Measurements from ENCODE around the gene BORCS5. TPM values are rescaled to one million over a fixed set of nuclear protein-coding genes. Genes with fewer than 3 reads are reported as not detected.
A peak's percentile ranks its signal among the peaks of the same experiment; 100 is the strongest.

The BORCS5 gene
- total RNA-seq, 2 donors from 2014 or later: 15.2 to 26.1 TPM

DNA sequence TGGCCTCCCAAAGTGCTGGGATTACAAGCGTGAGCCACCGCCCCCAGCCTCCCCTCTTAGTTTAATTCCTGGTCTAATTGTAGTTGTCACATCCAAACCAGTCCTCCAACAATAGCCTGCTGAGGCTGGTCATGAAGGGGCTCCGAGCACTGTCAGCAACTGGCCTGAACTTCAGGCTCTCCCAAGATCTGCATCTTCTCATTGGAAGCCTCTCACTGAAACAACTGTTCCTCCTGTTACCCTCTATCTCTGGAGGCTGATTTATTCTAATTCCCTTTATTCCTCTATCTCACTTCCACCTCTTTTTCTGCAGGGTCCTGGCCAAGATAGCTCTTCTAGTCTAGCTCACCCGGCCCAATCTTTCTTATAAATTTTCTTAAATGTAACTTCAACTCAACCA, 116.3 kb downstream of the BORCS5 start:
- no peak overlapping the region for H3K9ac ChIP-seq (ENCODE audit: extremely low read depth, low read length, poor library complexity, severe bottlenecking)
- 95 to 96% methylated on average over 2 to 4 of the region's 4 CpGs for WGBS, 2 experiments (ENCODE audit: insufficient coverage in 1 of 2, insufficient read length in 1 of 2)
- peaks cover 75% of the 10 kb centered on the region for H3K36me3 Mint-ChIP-seq (ENCODE audit: low read depth)
- TF ChIP-seq, protein P1, sequence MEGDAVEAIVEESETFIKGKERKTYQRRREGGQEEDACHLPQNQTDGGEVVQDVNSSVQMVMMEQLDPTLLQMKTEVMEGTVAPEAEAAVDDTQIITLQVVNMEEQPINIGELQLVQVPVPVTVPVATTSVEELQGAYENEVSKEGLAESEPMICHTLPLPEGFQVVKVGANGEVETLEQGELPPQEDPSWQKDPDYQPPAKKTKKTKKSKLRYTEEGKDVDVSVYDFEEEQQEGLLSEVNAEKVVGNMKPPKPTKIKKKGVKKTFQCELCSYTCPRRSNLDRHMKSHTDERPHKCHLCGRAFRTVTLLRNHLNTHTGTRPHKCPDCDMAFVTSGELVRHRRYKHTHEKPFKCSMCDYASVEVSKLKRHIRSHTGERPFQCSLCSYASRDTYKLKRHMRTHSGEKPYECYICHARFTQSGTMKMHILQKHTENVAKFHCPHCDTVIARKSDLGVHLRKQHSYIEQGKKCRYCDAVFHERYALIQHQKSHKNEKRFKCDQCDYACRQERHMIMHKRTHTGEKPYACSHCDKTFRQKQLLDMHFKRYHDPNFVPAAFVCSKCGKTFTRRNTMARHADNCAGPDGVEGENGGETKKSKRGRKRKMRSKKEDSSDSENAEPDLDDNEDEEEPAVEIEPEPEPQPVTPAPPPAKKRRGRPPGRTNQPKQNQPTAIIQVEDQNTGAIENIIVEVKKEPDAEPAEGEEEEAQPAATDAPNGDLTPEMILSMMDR (conservative IDR thresholded peaks at IDR 0.05): no peak
- H3K27me3 Mint-ChIP-seq (ENCODE audit: insufficient read depth): no peaks in the 10 kb centered on the region
- H3K4me1 Mint-ChIP-seq: peaks cover 9% of the 10 kb centered on the region
- DNase-seq: peak; percentile 39
- H3K4me3 Mint-ChIP-seq: no peak overlapping the region
- no peak overlapping the region for H3K4me3 ChIP-seq (ENCODE audit: low read length)
- H3K9me3 ChIP-seq (ENCODE audit: control insufficient read depth, low read length): peaks cover 12% of the 10 kb centered on the region
- no peak overlapping the region for H3K27ac Mint-ChIP-seq
- peaks cover 24% of the 10 kb centered on the region for H3K9me3 Mint-ChIP-seq
- no peaks in the 10 kb centered on the region for H3K27me3 ChIP-seq (ENCODE audit: control insufficient read depth, insufficient read depth, low read length, poor library complexity, severe bottlenecking)
- no peaks in the 10 kb centered on the region for H3K4me1 ChIP-seq (ENCODE audit: control insufficient read depth, insufficient read depth, low read length)
- H3K36me3 ChIP-seq (ENCODE audit: control insufficient read depth, insufficient read depth, low read length): peaks cover 29% of the 10 kb centered on the region
- no peak overlapping the region for H3K27ac ChIP-seq (ENCODE audit: low read depth, low read length)

DNA sequence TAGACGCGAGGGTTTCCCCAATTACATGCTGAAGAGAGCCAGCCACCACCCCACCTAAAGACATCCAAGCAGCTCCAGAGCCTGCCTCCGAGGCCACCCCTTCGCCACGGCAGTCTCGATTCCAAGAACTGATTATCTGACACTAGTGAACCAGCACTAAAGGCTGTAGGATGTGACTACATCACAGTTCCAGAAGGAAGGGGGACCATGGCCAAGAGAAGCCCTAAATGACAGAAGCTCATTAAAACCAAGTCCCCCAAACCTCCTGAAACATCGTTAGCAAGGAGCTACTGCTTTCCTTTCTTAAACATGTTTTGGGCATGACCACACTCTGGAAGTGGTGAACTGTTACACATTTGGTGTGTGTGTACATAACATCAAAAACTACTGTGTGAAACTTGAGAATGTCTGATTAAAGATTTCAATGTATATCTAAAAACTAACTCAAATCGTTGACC, 117.6 kb downstream of the BORCS5 start:
- H3K9ac ChIP-seq (ENCODE audit: extremely low read depth, low read length, poor library complexity, severe bottlenecking): no peak overlapping the region
- no peak overlapping the region for H3K27ac ChIP-seq (ENCODE audit: low read depth, low read length)
- H3K4me1 ChIP-seq (ENCODE audit: control insufficient read depth, insufficient read depth, low read length): no peaks in the 10 kb centered on the region
- no peak for DNase-seq
- Mint-ChIP-seq H3K4me1 (peaks cover 9% of the 10 kb centered on the region), H3K27me3 (ENCODE audit: insufficient read depth) (no peaks in the 10 kb centered on the region), H3K36me3 (ENCODE audit: low read depth) (peaks cover 75% of the 10 kb centered on the region), H3K27ac (peak overlapping the region; percentile 20), H3K4me3 (no peak overlapping the region), H3K9me3 (peaks cover 22% of the 10 kb centered on the region)
- TF ChIP-seq, protein P1 (conservative IDR thresholded peaks at IDR 0.05): no peak
- WGBS, 2 experiments (ENCODE audit: insufficient coverage in 1 of 2, insufficient read length in 1 of 2): 88 to 93% methylated on average over 5 to 8 of the region's 8 CpGs
- H3K4me3 ChIP-seq (ENCODE audit: low read length): no peak overlapping the region
- H3K9me3 ChIP-seq (ENCODE audit: control insufficient read depth, low read length): peaks cover 12% of the 10 kb centered on the region
- H3K36me3 ChIP-seq (ENCODE audit: control insufficient read depth, insufficient read depth, low read length): peaks cover 42% of the 10 kb centered on the region
- H3K27me3 ChIP-seq (ENCODE audit: control insufficient read depth, insufficient read depth, low read length, poor library complexity, severe bottlenecking): no peaks in the 10 kb centered on the region

DNA sequence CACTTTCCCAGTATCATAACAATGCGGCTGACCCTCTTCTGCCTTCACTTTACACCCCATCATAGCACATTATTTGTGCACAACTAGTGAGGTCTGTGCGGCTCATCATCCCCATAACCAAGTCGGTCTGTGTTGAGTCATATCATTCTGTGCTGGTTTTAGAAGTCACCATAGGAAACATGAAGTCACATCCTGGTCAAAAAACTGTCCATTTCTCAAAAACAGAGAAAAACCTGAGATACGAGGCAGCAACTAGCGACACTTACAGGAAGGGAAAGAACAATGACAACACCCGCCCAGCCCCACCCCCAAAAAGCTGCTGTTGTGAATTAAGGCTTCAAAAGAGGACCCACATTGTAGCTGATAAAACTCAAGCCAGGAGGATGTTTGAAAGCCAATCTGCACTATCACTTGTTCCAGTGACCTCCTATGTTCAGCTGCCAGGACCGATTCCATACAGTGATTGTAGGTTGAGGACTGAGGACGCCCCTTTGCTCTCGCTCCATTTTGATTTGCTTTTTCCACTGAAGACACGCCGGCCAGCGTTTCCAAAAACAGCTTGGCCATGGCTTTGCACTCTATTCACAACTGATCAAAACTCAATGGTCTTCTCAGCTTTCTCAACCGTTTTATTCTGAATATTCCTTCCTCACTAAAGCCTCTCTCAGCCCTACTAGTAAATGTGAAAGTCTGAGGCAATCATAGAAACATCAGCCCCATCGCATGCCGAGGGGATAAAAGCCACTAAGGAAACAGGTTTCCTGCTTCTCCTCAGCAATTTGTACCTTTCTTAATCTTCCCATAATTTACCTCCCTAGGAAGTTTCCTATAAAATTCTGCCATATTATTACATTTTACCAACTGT, 118.3 kb downstream of the BORCS5 start:
- WGBS, 2 experiments (ENCODE audit: insufficient coverage in 1 of 2, insufficient read length in 1 of 2): 93 to 98% methylated on average over 7 to 15 of the region's 15 CpGs
- Histone ChIP-seq H3K27me3 (ENCODE audit: control insufficient read depth, insufficient read depth, low read length, poor library complexity, severe bottlenecking) (no peaks in the 10 kb centered on the region), H3K4me3 (ENCODE audit: low read length) (no peak overlapping the region), H3K27ac (ENCODE audit: low read depth, low read length) (no peak overlapping the region), H3K9ac (ENCODE audit: extremely low read depth, low read length, poor library complexity, severe bottlenecking) (no peak overlapping the region), H3K4me1 (ENCODE audit: control insufficient read depth, insufficient read depth, low read length) (no peaks in the 10 kb centered on the region), H3K9me3 (ENCODE audit: control insufficient read depth, low read length) (peaks cover 11% of the 10 kb centered on the region), H3K36me3 (ENCODE audit: control insufficient read depth, insufficient read depth, low read length) (peaks cover 49% of the 10 kb centered on the region)
- TF ChIP-seq, protein P1 (conservative IDR thresholded peaks at IDR 0.05): no peak
- Mint-ChIP-seq H3K27me3 (ENCODE audit: insufficient read depth) (no peaks in the 10 kb centered on the region), H3K27ac (no peak overlapping the region), H3K4me1 (peaks cover 9% of the 10 kb centered on the region), H3K4me3 (no peak overlapping the region), H3K36me3 (ENCODE audit: low read depth) (peaks cover 77% of the 10 kb centered on the region), H3K9me3 (peaks cover 15% of the 10 kb centered on the region)
- no peak for DNase-seq
